ENCODE data around the gene RBBP8NL. TPM values are rescaled to one million over a fixed set of nuclear protein-coding genes. Genes with fewer than 3 reads are reported as not detected.

Gene RBBP8NL
- total RNA-seq, 1 experiment from 2014 or later = 0.28 TPM

DNA sequence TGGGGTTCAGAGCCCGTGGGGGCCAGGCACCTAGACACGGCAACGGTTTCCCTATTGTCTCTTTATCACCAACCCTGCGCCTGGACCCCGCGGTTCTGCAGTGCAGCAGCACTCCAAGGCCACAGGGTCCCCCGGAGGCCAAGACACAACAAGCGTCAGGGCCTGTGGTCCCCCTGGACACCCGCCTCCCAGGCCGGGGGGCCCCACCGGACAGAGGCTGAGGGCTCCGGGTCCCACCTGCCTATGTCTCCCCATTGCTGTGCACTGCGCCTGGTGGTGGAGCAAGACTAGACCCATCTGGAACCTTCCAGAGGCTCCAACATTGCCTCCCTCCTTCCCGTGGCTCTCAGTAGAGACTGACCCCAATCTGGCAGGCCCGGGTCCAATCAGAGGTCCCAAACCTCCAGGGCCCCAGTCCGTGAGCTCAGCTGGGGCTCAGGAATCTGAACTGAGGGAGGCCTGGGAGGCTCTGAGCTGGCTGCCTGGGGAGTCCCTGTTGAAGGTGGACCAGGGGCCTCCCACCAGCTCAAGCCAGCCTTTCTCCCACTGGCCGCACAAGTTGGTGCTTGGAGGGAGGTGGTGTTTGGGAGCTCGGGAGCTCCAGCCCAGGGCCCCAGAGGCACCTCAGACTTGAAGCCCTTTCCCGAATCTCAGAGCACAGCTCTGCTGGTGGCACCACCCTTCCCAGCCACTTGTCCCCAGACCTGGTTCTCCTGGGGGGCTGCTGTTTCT, 39.6 kb upstream of the RBBP8NL start:
- Histone ChIP-seq H3K27me3 (ENCODE audit: insufficient read depth, low read length) (no peaks in the 10 kb centered on the region), H2AFZ (ENCODE audit: low read length) (no peak overlapping the region), H3K79me1 (ENCODE audit: insufficient read depth, low read depth, low read length, poor library complexity, severe bottlenecking) (no peaks in the 10 kb centered on the region), H2BK15ac (ENCODE audit: low read depth, low read length) (no peak overlapping the region), H3K79me2 (ENCODE audit: insufficient read depth, low read length) (no peaks in the 10 kb centered on the region), H4K20me1 (ENCODE audit: control insufficient read depth, insufficient read depth, insufficient read length) (no peaks in the 10 kb centered on the region), H2AK5ac (ENCODE audit: insufficient read length, low read length) (no peak overlapping the region), H2BK12ac (ENCODE audit: insufficient read length, low read depth, low read length) (no peak overlapping the region), H3K23me2 (ENCODE audit: insufficient read length, low read depth, low read length, poor library complexity, severe bottlenecking) (no peaks in the 10 kb centered on the region), H2BK5ac (ENCODE audit: insufficient read length, low read length) (no peak overlapping the region), H2BK120ac (ENCODE audit: low read depth, low read length, poor library complexity, severe bottlenecking) (no peak overlapping the region), H3K4me1 (ENCODE audit: insufficient read depth, low read length) (no peaks in the 10 kb centered on the region), H3K9me3 (ENCODE audit: control insufficient read depth, low read depth, low read length) (no peaks in the 10 kb centered on the region), H3K14ac (ENCODE audit: insufficient read depth, low read length) (no peak overlapping the region), H3K23ac (ENCODE audit: insufficient read length, low read depth, low read length) (no peak overlapping the region), H3K18ac (ENCODE audit: insufficient read length, low read depth, low read length) (no peak overlapping the region), H4K8ac (replicated peaks; ENCODE audit: insufficient read length, low read depth, low read length) (no peak overlapping the region), H4K91ac (ENCODE audit: insufficient read length, low read depth, low read length) (no peak overlapping the region), H3T11ph (ENCODE audit: low read length) (no peak overlapping the region), H3K4me2 (ENCODE audit: insufficient read depth, insufficient read length, low read length) (no peak overlapping the region), H3K4ac (ENCODE audit: low read depth, low read length) (no peak overlapping the region), H3K27ac (ENCODE audit: insufficient read length, low read depth, low read length) (no peak overlapping the region), H3K56ac (ENCODE audit: insufficient read length, low read depth, low read length) (no peak overlapping the region), H4K5ac (ENCODE audit: insufficient read length, low read depth, low read length) (no peak overlapping the region), H3K9ac (ENCODE audit: extremely low read depth, insufficient read length, low read length) (no peak overlapping the region), H2BK20ac (ENCODE audit: low read depth, low read length, poor library complexity, severe bottlenecking) (no peak overlapping the region)
- peaks cover 19% of the 10 kb centered on the region for H3K27me3 Mint-ChIP-seq (ENCODE audit: low read depth)
- H3K4me1 Mint-ChIP-seq = peaks cover 0 to 8% of the 10 kb centered on the region in 2 experiments; a peak in 2 of 4 replicates
- no CpG with 5 or more reads among the region's 19 CpGs for WGBS (ENCODE audit: extremely low coverage, insufficient read length, low lambda C conversion rate)
- DNase-seq = no peak
- no peak overlapping the region; a peak in 1 of 7 replicates for H3K27ac Mint-ChIP-seq
- no peak for TF ChIP-seq CTCF (conservative IDR thresholded peaks at IDR 0.05)
- no peaks in the 10 kb centered on the region for H3K36me3 Mint-ChIP-seq (ENCODE audit: insufficient read depth in 1 of 3, low read depth in 3 of 3)
- H3K4me3 Mint-ChIP-seq = no peak overlapping the region
- no peaks in the 10 kb centered on the region for H3K9me3 Mint-ChIP-seq

Data from H9 (cell line).